Effector CD4-positive, alpha-beta T cell (primary cell): Measurements from ENCODE around the gene LHX8.

ENCODE experiments used
- DNase-seq: peaks from one replicate; pipeline ENCODE4 v3.0.0-alpha.2; 2020

Gene LHX8

GRCh38 chr1:75208862-75209261 is 74.7 kb downstream of the LHX8 start:
- no peak for DNase-seq
